ENCODE data around the gene ATOH8.

- TF ChIP-seq EZH2phosphoT487 (IDR thresholded peaks at IDR 0.05; ENCODE audit: borderline replicate concordance, low read depth, low read length), result no peak
- no peak for TF ChIP-seq CTCF (conservative IDR thresholded peaks at IDR 0.05; ENCODE audit: low read length)
Observed at GRCh38 chr2:85724731-85725181, 29.0 kb upstream of the ATOH8 start.
